Measurements from ENCODE around the gene B4GAT1. TPM values are rescaled to one million over a fixed set of nuclear protein-coding genes. Genes with fewer than 3 reads are reported as not detected.
A peak's percentile ranks its signal among the peaks of the same experiment; 100 is the strongest.

The B4GAT1 gene
- total and polyA plus RNA-seq, 2 donors (not counting 1 experiment from before 2014, with no cell fraction given), result 1.4 to 5.2 TPM

DNA sequence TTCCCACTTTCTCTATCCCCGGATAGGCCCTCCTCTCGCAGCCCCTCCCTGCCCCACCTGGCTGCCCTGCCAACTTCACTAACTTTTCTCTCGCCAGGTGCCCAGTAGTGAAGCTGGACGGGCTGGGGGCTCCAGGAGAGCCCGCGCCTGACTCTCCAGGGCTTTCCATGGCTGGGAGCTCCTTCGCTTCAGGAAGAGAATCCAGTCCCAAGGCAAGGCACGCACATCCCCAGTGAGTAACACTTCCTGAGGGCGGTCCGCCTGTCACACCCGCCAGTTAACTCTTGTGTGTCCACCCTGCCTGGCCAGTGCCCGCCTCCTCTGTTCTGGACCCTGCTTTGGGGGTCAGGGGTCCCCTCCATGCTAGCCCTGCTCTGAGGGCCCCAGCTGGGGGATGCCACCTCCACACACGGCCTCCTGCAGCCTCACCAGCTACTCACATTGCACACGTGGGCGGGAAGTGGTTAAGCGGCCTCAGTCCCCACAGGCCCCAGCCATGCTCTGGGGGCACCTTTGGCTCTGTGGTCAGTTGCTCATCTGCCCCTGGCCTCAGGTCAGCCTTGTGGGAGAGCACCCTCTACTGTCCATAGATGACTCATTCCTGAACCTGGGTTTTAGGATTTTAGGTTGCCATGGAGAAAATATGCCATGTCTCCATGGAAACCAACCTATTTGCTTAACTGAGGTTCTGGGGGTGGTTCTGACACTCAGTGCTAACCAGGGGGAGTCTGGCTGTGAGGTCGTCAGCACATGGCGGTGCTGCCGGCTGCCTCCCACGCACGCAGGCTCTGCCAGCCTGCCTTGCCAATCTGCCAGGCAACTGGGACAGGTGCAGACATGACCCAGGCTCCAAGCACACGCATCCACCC lies 11.0 kb downstream of the B4GAT1 start, which contains the start of gene RIN1:
TSS of gene RIN1 (minus strand) at position 201 of the 869 bp plus-strand sequence. CDS start at position 169, 32 bp downstream.
- H3K4me2 ChIP-seq (replicated peaks; ENCODE audit: low read depth, low read length, poor library complexity, severe bottlenecking), result peak within 1 kb of the TSS; percentile 74
- H3K9ac ChIP-seq (ENCODE audit: low read length), result peak within 1 kb of the TSS; percentile 42
- H3K4me1 ChIP-seq (ENCODE audit: control insufficient read depth in 2 of 2, insufficient read depth in 2 of 2, low read length in 2 of 2), result peaks cover 15 to 25% of the 10 kb centered on the region in 2 donors
- peaks cover 21% of the 10 kb centered on the region for H4K20me1 ChIP-seq (ENCODE audit: control insufficient read depth, insufficient read depth, low read length, poor library complexity, severe bottlenecking)
- peaks cover 0 to 9% (median 3%) of the 10 kb centered on the region in 4 experiments for H3K27me3 ChIP-seq (replicated peaks in 1 of 4; ENCODE audit: control extremely low read depth in 1 of 4, control insufficient read depth in 3 of 4, insufficient read depth in 4 of 4, low read length in 3 of 4)
- H3K27me3 Mint-ChIP-seq, result no peaks in the 10 kb centered on the region
- H3K9me3 Mint-ChIP-seq (ENCODE audit: insufficient read depth), result no peaks in the 10 kb centered on the region
- ATAC-seq (ENCODE audit: low read depth), result peak; percentile 59
- intact Hi-C loops (cut with micrococcal nuclease), result no loop called here
- H3K79me2 ChIP-seq (ENCODE audit: control insufficient read depth, insufficient read depth, low read length), result peaks cover 2% of the 10 kb centered on the region
- TF ChIP-seq, protein P1, sequence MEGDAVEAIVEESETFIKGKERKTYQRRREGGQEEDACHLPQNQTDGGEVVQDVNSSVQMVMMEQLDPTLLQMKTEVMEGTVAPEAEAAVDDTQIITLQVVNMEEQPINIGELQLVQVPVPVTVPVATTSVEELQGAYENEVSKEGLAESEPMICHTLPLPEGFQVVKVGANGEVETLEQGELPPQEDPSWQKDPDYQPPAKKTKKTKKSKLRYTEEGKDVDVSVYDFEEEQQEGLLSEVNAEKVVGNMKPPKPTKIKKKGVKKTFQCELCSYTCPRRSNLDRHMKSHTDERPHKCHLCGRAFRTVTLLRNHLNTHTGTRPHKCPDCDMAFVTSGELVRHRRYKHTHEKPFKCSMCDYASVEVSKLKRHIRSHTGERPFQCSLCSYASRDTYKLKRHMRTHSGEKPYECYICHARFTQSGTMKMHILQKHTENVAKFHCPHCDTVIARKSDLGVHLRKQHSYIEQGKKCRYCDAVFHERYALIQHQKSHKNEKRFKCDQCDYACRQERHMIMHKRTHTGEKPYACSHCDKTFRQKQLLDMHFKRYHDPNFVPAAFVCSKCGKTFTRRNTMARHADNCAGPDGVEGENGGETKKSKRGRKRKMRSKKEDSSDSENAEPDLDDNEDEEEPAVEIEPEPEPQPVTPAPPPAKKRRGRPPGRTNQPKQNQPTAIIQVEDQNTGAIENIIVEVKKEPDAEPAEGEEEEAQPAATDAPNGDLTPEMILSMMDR (IDR thresholded peaks at IDR 0.05), result no peak
- TF ChIP-seq EZH2 (IDR thresholded peaks at IDR 0.05; ENCODE audit: borderline replicate concordance, insufficient read depth, low read depth, low read length, poor library complexity, severe bottlenecking), result no peak
- CTCF ChIA-PET, result interaction anchor here (0.9 to 3.0 kb wide), 4 partner anchors 8 to 52 kb away, joined by 3 to 24 read pairs (median 6); no protein-coding TSS in a partner anchor
- H3K36me3 ChIP-seq (replicated peaks in 1 of 2; ENCODE audit: control extremely low read depth in 1 of 2, control insufficient read depth in 1 of 2, extremely low read depth in 1 of 2, insufficient read depth in 2 of 2, low read length in 1 of 2), result peaks cover 0 to 40% of the 10 kb centered on the region in 2 experiments
- peak within 1 kb of the TSS; percentile 26 for H3K27ac Mint-ChIP-seq
- H3K4me3 ChIP-seq (ENCODE audit: control extremely low read depth in 1 of 5, extremely low read depth in 1 of 5, insufficient read depth in 1 of 5, low read depth in 2 of 5, low read length in 4 of 5), result peak within 1 kb of the TSS in 3 of 5 experiments; percentile 19 to 50 (median 42)
- peaks cover 21% of the 10 kb centered on the region for H3K4me1 Mint-ChIP-seq
- peak within 1 kb of the TSS; percentile 33 for H2AFZ ChIP-seq (ENCODE audit: insufficient read depth, low read depth, low read length, poor library complexity, severe bottlenecking)
- POLR2A ChIA-PET, result interaction anchor here (1.0 to 2.0 kb wide), 2 partner anchors 24 to 359 kb away, joined by 4 to 6 read pairs; no protein-coding TSS in a partner anchor
- H3K9me3 ChIP-seq (ENCODE audit: control extremely low read depth in 1 of 3, control insufficient read depth in 2 of 3, insufficient read depth in 1 of 3, low read length in 2 of 3), result no peaks in the 10 kb centered on the region
- H3K4me3 Mint-ChIP-seq, result peak within 1 kb of the TSS; percentile 84
- no peak within 1 kb of the TSS for H3K27ac ChIP-seq (ENCODE audit: low read length in 2 of 2)
- WGBS (ENCODE audit: insufficient coverage), result 18% methylated on average over 22 of the region's 22 CpGs
- DNase-seq, result peak; percentile 57
